Spinal cord (tissue), 10 donors: Measurements from ENCODE around the gene KIF27. TPM values are rescaled to one million over a fixed set of nuclear protein-coding genes. Genes with fewer than 3 reads are reported as not detected.
A peak's percentile ranks its signal among the peaks of the same experiment; 100 is the strongest.
"Not testable (repeated sequence)": the region's sequence is repeated elsewhere in the genome, so short reads cannot be mapped to it uniquely, and the experiment has no call there.

Experiments
- DNase-seq, 6 donors: peaks; one replicate each; pipeline versions ENCODE4 v3.0.0 to v3.0.0-alpha.2; 2013 to 2015; ENCODE audit warnings: low spot score in 6 of 6, low read depth in 4 of 6
- H3K27ac ChIP-seq: one replicate; pipeline ENCODE4 v1.5.1; 2013; ENCODE audit warnings: low read depth, low read length, control low read depth
- H3K27me3 ChIP-seq: one replicate; pipeline ENCODE4 v1.6.1; 2013; ENCODE audit warnings: low read length; ENCODE audit not compliant: control insufficient read depth, insufficient read depth
- H3K36me3 ChIP-seq: one replicate; pipeline ENCODE4 v1.6.1; 2013; ENCODE audit warnings: low read length; ENCODE audit not compliant: control insufficient read depth, insufficient read depth
- H3K4me1 ChIP-seq: one replicate; pipeline ENCODE4 v1.6.1; 2013; ENCODE audit warnings: low read length; ENCODE audit not compliant: control insufficient read depth, insufficient read depth
- H3K4me3 ChIP-seq: one replicate; pipeline ENCODE4 v1.5.1; 2013; ENCODE audit warnings: low read depth, low read length, control low read depth
- H3K9me3 ChIP-seq: one replicate; pipeline ENCODE4 v1.6.1; 2013; ENCODE audit warnings: low read length; ENCODE audit not compliant: control insufficient read depth, insufficient read depth
- WGBS: methylation state at CpG from one replicate; pipeline ENCODE4 v1.1.5; 2013; ENCODE audit warnings: missing lambda C conversion rate; ENCODE audit not compliant: insufficient coverage; 5-methylcytosine and 5-hydroxymethylcytosine counted together
- polyA plus RNA-seq, 2 donors: library from polyadenylated mRNA; unstranded; fragments of 120-200 nt; gene quantifications; one replicate each; pipeline ENCODE4 v1.2.1, GENCODE V29; 2013; ENCODE audit not compliant: insufficient read length in 2 of 2
- total RNA-seq, 2 donors: library from RNA; depleted of rRNA in 1 of 2; stranded (reverse); fragments of 120-200 nt in 1 of 2; fragments of >200 nt in 1 of 2; gene quantifications; one replicate each; pipeline versions ENCODE4 v1.2.3 to v1.2.4, GENCODE V29; 2013 to 2014
- donor health status: healthy.

The KIF27 gene
- total and polyA plus RNA-seq, 4 donors, result 9.9 to 19.4 (median 14.2) TPM

DNA sequence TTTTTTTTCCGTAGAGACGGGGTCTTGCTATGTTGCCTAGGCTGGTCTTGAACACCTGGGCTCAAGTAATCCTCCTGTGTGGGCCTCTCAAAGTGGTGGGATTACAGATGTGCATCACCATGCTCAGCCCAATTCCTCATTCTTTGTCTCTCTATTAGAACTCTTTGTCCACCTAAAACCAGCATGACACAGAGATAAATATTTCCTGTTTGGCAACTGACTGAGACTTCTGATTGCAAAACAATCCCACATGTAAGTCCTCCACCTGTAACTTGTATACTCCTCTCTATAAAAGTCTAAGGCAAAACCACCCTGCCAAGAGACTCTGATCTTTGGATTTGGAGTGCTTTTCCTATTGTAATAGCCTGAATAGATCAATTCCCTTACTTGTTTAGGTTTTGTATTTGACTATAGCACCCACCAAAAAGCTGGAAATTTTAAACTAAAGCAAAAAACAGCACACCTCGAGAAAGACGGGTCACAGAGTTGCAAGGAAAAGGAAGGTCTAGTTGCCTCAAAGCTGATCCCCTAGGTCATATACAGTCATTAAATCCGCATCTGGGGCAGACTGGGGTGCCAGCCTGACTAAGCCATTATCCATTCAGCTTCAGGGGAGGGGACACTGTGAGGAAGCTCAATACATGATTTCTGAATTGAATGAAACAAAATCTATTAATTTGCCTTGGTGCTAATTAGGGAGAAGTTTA, 13.5 kb upstream of the KIF27 start:
- Histone ChIP-seq H3K27me3 (no peaks in the 10 kb centered on the region), H3K36me3 (peaks cover 7% of the 10 kb centered on the region), H3K27ac (no peak overlapping the region), H3K9me3 (no peaks in the 10 kb centered on the region), H3K4me3 (no peak overlapping the region), H3K4me1 (no peaks in the 10 kb centered on the region)
- no CpG with 5 or more reads among the region's 5 CpGs for WGBS
- no peak for DNase-seq

DNA sequence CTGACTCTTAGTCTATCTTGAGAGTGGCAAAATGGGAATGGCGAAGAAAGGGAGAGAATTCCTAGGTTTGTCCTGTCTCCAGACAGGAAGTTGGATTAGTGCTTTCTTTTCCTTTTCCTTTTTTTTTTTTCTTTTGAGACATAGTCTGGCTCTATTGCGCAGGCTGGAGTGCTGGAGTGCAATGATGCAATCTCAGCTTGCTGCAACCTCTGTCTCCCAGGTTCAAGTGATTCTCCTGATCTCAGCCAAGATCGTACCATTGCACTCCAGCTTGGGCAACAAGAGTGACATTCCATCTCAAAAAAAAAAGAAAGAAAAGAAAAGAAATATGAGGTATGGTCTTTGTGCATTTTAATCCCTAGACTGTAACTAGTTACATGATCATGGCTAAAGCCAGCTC, 12.6 kb upstream of the KIF27 start:
- Histone ChIP-seq H3K9me3 (no peaks in the 10 kb centered on the region), H3K4me3 (no peak overlapping the region), H3K4me1 (no peaks in the 10 kb centered on the region), H3K36me3 (peaks cover 2% of the 10 kb centered on the region), H3K27ac (no peak overlapping the region), H3K27me3 (no peaks in the 10 kb centered on the region)
- no CpG with 5 or more reads among the region's 3 CpGs for WGBS
- no peak for DNase-seq

DNA sequence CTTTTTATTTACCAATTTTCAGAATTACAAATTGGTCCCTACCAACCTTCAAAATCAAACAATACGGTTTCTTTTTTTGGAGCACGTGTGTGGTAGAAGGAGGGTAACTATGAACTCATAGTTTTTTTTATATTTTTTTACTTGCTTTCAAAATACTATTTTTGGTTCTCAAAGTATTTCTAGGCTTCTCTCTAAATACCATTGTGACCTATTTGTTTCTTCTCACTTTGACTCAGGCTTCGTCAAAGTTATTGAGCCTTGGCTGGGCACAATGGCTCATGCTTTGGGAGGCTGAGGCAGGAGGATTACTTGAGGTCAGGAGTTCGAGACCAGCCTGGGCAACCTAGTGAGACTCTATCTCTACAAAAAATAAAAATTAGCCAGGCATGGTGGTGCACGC, 11.6 kb upstream of the KIF27 start:
- Histone ChIP-seq H3K27me3 (no peaks in the 10 kb centered on the region), H3K4me3 (no peak overlapping the region), H3K36me3 (no peaks in the 10 kb centered on the region), H3K9me3 (no peaks in the 10 kb centered on the region), H3K4me1 (no peaks in the 10 kb centered on the region), H3K27ac (no peak overlapping the region)
- DNase-seq, result no peak
- WGBS, result no CpG with 5 or more reads among the region's 5 CpGs

DNA sequence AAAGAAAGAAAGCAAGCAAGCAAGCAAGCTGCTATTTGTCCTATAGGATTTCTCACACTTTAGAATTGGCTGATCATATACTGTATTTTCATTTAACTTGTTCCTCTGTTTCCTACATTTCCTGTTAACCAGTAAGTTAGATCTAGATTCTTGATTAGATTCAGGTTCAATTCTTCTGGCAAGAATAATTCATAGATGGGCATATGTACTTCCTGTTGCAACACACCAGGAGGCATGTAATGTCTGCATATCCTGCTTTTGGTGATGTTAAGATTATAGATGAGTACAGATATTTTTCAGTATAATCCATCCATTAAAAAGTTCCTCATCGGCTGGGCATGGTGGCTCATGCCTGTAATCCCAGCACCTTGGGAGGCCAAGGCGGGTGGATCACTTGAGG, 10.8 kb upstream of the KIF27 start:
- DNase-seq, result no peak
- WGBS, result no CpG with 5 or more reads among the region's 2 CpGs
- Histone ChIP-seq H3K4me3 (no peak overlapping the region), H3K36me3 (no peaks in the 10 kb centered on the region), H3K9me3 (no peaks in the 10 kb centered on the region), H3K27ac (no peak overlapping the region), H3K4me1 (no peaks in the 10 kb centered on the region), H3K27me3 (no peaks in the 10 kb centered on the region)

DNA sequence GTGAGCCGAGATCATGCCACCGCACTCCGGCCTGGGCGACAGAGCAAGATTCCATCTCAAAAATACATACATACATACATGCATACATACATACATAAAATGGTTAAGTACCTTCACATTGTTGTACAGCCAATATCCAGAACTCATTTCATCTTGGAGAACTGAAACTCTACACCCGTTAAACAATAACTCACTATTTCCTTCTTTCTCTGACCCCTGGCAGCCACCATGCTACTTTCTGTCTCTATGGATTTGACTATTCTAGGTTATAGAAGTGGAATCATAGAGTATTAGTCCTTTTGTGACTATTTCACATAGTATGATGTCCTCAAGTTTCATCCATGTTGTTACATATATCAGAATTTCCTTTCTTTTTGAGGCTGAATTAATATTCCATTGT, 9.6 kb upstream of the KIF27 start:
- Histone ChIP-seq H3K4me1 (no peaks in the 10 kb centered on the region), H3K27me3 (no peaks in the 10 kb centered on the region), H3K4me3 (no peak overlapping the region), H3K9me3 (no peaks in the 10 kb centered on the region), H3K36me3 (no peaks in the 10 kb centered on the region), H3K27ac (no peak overlapping the region)
- WGBS, result 100% methylated on average over 4 of the region's 5 CpGs
- no peak for DNase-seq

DNA sequence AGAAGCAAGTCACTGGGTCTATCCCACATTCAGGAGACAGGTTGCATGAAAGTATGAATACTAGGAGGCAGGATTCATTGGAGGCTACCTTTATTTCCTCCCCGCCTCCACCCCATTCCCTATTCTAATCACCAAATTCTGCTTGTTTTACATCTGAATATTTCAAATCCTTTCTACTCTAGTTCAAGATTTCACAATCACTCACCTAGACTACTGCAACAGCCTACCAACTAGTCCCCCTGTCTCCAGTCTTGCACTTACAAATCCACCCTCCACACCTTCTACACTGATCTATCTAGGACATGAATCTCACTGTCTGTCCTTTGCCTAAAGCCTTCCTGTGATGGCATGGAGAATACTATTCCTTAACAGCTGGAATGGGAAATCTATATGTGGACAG, 6.4 kb upstream of the KIF27 start:
- WGBS, result 100% methylated on average over 1 of the region's 1 CpG
- Histone ChIP-seq H3K27ac (no peak overlapping the region), H3K4me1 (no peaks in the 10 kb centered on the region), H3K36me3 (no peaks in the 10 kb centered on the region), H3K4me3 (no peak overlapping the region), H3K27me3 (no peaks in the 10 kb centered on the region), H3K9me3 (no peaks in the 10 kb centered on the region)
- no peak for DNase-seq

DNA sequence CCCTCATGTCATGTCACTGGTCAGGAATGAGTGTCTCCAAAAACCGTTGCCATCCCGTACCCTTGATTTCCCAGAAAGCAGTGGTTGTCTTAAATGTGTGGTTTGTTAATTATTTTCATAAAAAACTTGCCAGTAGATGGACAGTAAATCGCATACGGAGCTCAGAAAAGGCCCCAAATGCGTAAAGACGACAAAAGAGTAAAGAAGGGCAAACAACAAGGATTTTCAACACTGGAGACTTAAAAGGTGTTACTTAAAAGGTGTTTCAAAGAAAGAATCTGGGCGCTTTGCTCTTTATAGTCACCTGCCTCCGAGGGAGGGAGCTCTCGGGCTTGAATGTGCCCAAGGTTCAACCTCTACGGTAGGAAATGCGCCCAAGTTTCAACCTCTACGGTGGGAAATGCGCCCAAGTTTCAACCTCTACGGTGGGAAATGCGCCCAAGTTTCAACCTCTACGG, 734 bp downstream of the KIF27 start:
- peaks cover 4% of the 10 kb centered on the region for H3K4me1 ChIP-seq
- H3K27ac ChIP-seq, result peak overlapping the region; percentile 84
- H3K9me3 ChIP-seq, result no peaks in the 10 kb centered on the region
- peak overlapping the region; percentile 68 for H3K4me3 ChIP-seq
- WGBS, result 1% methylated on average over 15 of the region's 16 CpGs
- no peaks in the 10 kb centered on the region for H3K27me3 ChIP-seq
- DNase-seq, result peak in 5 of 6 donors; percentile 38 to 84 (median 40)
- H3K36me3 ChIP-seq, result peaks cover 2% of the 10 kb centered on the region

DNA sequence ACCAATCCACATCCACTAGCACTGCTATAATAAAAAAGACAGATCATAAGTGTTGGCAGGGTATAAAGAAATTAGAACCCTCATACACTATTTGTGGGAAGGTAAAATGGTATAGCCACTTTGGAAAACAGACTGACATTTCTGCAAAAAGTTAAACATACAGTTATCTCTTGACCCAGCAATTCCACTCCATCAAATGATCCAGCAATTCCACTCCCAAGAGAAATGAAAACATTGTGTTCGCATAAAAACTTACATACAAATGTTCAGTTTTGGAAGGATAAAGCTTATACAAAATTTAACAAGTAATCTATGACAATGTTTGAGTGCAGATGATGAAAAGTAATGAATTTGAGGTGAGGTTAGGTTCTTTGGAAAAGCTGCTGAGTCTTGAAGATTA, 2.1 kb downstream of the KIF27 start:
- Histone ChIP-seq H3K27ac (no peak overlapping the region), H3K4me3 (no peak overlapping the region), H3K9me3 (no peaks in the 10 kb centered on the region), H3K27me3 (no peaks in the 10 kb centered on the region), H3K36me3 (peaks cover 2% of the 10 kb centered on the region), H3K4me1 (peaks cover 4% of the 10 kb centered on the region)
- DNase-seq, result no peak
- no CpG with 5 or more reads among the region's 1 CpG for WGBS

DNA sequence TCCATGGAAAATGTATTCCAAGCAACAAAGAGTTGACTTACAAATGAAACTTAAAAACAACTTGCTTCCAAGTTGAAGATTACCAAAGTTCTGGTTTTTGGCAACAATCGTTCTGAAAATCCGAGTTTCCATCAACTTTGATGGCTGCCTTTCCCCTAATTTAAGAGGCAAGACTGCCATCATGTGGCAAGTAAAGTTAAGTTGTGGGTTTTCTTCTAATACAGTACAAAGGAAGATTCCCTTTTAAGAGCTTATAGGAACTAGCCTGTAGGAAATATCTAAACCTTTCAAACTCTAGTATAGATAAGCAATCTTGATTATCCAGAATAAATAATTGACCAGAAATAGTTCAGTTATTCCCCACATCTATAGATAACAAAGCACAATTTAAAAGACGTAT, 9.0 kb downstream of the KIF27 start:
- no CpG with 5 or more reads among the region's 3 CpGs for WGBS
- DNase-seq, result peak in 4 of 6 donors; percentile 2 to 58 (median 24)

DNA sequence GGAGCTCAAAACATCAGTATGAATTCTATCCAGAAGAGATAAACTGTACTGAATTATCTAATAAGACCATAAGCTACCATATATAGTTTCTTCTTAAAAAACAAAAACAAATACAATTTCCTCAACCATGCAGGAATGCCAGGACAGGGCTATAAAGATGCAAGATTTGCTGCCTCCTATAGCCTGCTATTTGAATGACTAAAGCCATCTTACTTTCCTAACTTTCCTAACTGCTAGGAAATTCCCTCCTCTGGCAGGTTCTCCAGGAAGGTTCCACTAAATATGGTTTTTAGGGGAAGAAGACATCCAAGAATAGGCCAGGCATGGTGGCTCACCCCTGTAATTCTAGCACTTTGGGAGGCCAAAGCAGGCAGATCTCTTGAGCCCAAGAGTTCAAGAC, 15.1 kb downstream of the KIF27 start:
- Histone ChIP-seq H3K27me3 (no peaks in the 10 kb centered on the region), H3K4me1 (no peaks in the 10 kb centered on the region), H3K9me3 (no peaks in the 10 kb centered on the region), H3K4me3 (no peak overlapping the region), H3K36me3 (no peaks in the 10 kb centered on the region), H3K27ac (no peak overlapping the region)
- no peak for DNase-seq

More for the DNA sequence above, 9.0 kb downstream of the KIF27 start:
- not testable (repeated sequence) for H3K4me3 ChIP-seq, H3K27ac ChIP-seq, H3K4me1 ChIP-seq, H3K36me3 ChIP-seq, H3K27me3 ChIP-seq, H3K9me3 ChIP-seq
